NCI-H2081 (cell line): Measurements from ENCODE around the gene UBE2Q2.
A peak's percentile ranks its signal among the peaks of the same experiment; 100 is the strongest.
"Not testable (repeated sequence)": the region's sequence is repeated elsewhere in the genome, so short reads cannot be mapped to it uniquely, and the experiment has no call there.

Source experiments
- DNase-seq, 2 experiments: peaks; one replicate each; lab custom pipeline; 2025; lab: John Stamatoyannopoulos, UW

Gene UBE2Q2

GRCh38 chr15:75864213-75865059 lies 21.2 kb downstream of the UBE2Q2 start:
- no peak for DNase-seq

- not testable (repeated sequence) for DNase-seq
Measured at GRCh38 chr15:75866045-75866444, 22.8 kb downstream of the UBE2Q2 start.

- no peak for DNase-seq
Measured at GRCh38 chr15:75866916-75867315, 23.7 kb downstream of the UBE2Q2 start.

- no peak for DNase-seq
Measured at GRCh38 chr15:75867449-75867848, 24.2 kb downstream of the UBE2Q2 start.

GRCh38 chr15:75868019-75868418 lies 24.8 kb downstream of the UBE2Q2 start:
- no peak for DNase-seq

GRCh38 chr15:75869446-75869845 lies 26.2 kb downstream of the UBE2Q2 start:
- no peak for DNase-seq

GRCh38 chr15:75871589-75871988 lies 28.3 kb downstream of the UBE2Q2 start:
- not testable (repeated sequence) for DNase-seq

- no peak for DNase-seq
Measured at GRCh38 chr15:75872403-75872990, 29.2 kb downstream of the UBE2Q2 start.

- no peak for DNase-seq
Measured at GRCh38 chr15:75884041-75884440, 40.8 kb downstream of the UBE2Q2 start.

- no peak for DNase-seq
Measured at GRCh38 chr15:75887178-75887577, 43.9 kb downstream of the UBE2Q2 start.

- no peak for DNase-seq
Measured at GRCh38 chr15:75891895-75892294, 48.6 kb downstream of the UBE2Q2 start.

GRCh38 chr15:75895731-75896130 lies 52.5 kb downstream of the UBE2Q2 start:
- no peak for DNase-seq

- no peak for DNase-seq
Measured at GRCh38 chr15:75900577-75900976, 57.3 kb downstream of the UBE2Q2 start.

GRCh38 chr15:75902129-75902557 lies 58.9 kb downstream of the UBE2Q2 start:
- no peak for DNase-seq

GRCh38 chr15:75903331-75904239 lies 60.3 kb downstream of the UBE2Q2 start, which contains the start of gene FBXO22:
Gene FBXO22 (plus strand): TSS chr15:75903878. CDS start chr15:75903964, 86 bp downstream.
- DNase-seq, result peak; percentile 90 to 95

GRCh38 chr15:75905231-75905630 lies 62.0 kb downstream of the UBE2Q2 start:
- no peak for DNase-seq

- DNase-seq, result not testable (repeated sequence)
Measured at GRCh38 chr15:75910355-75910754, 67.1 kb downstream of the UBE2Q2 start.

- no peak for DNase-seq
Measured at GRCh38 chr15:75916978-75917377, 73.7 kb downstream of the UBE2Q2 start.

- DNase-seq, result no peak
Measured at GRCh38 chr15:75918135-75918534, 74.9 kb downstream of the UBE2Q2 start.

- DNase-seq, result no peak
Measured at GRCh38 chr15:75920079-75920478, 76.8 kb downstream of the UBE2Q2 start.

GRCh38 chr15:75921732-75922703 lies 78.8 kb downstream of the UBE2Q2 start:
- DNase-seq, result peak; percentile 5 to 29
